ENCODE results near the gene TCOF1.

The TCOF1 gene

GRCh38 chr5:150318613-150319483 lies 38.6 kb upstream of the TCOF1 start:
- Mint-ChIP-seq H3K27me3 (peaks cover 8% of the 10 kb centered on the region), H3K9me3 (no peaks in the 10 kb centered on the region), H3K4me3 (no peak overlapping the region), H3K4me1 (no peaks in the 10 kb centered on the region), H3K27ac (no peak overlapping the region), H3K36me3 (no peaks in the 10 kb centered on the region)
- ATAC-seq (ENCODE audit: low read depth): no peak
- no peak for DNase-seq (ENCODE audit: low spot score in 2 of 2)

- H3K27ac Mint-ChIP-seq: no peak overlapping the region
- H3K4me1 Mint-ChIP-seq: no peaks in the 10 kb centered on the region
- no peaks in the 10 kb centered on the region for H3K9me3 Mint-ChIP-seq
- no peak overlapping the region for H3K4me3 Mint-ChIP-seq
- no peak for ATAC-seq (ENCODE audit: low read depth)
- H3K27me3 Mint-ChIP-seq: peaks cover 7% of the 10 kb centered on the region
- DNase-seq (ENCODE audit: low spot score in 2 of 2): no peak
- no peaks in the 10 kb centered on the region for H3K36me3 Mint-ChIP-seq
Observed at GRCh38 chr5:150319484-150319790, 38.1 kb upstream of the TCOF1 start.

- ATAC-seq (ENCODE audit: low read depth): no peak
- no peaks in the 10 kb centered on the region for H3K9me3 Mint-ChIP-seq
- no peaks in the 10 kb centered on the region for H3K4me1 Mint-ChIP-seq
- no peaks in the 10 kb centered on the region for H3K36me3 Mint-ChIP-seq
- H3K4me3 Mint-ChIP-seq: no peak overlapping the region
- H3K27me3 Mint-ChIP-seq: peaks cover 10% of the 10 kb centered on the region
- no peak for DNase-seq (ENCODE audit: low spot score in 2 of 2)
- no peak overlapping the region for H3K27ac Mint-ChIP-seq
Observed at GRCh38 chr5:150320044-150320613, 37.4 kb upstream of the TCOF1 start.

- Mint-ChIP-seq H3K27me3 (peaks cover 11% of the 10 kb centered on the region), H3K27ac (no peak overlapping the region), H3K4me1 (no peaks in the 10 kb centered on the region), H3K9me3 (no peaks in the 10 kb centered on the region), H3K4me3 (no peak overlapping the region), H3K36me3 (no peaks in the 10 kb centered on the region)
- DNase-seq (ENCODE audit: low spot score in 2 of 2) (no peak), ATAC-seq (ENCODE audit: low read depth) (no peak)
Observed at GRCh38 chr5:150321211-150321610, 36.3 kb upstream of the TCOF1 start.

GRCh38 chr5:150321784-150322183 lies 35.7 kb upstream of the TCOF1 start:
- no peak overlapping the region for H3K4me3 Mint-ChIP-seq

GRCh38 chr5:150322202-150322601 lies 35.3 kb upstream of the TCOF1 start:
- Mint-ChIP-seq H3K4me3 (no peak overlapping the region), H3K36me3 (no peaks in the 10 kb centered on the region), H3K27ac (no peak overlapping the region), H3K9me3 (no peaks in the 10 kb centered on the region), H3K4me1 (no peaks in the 10 kb centered on the region), H3K27me3 (peaks cover 11% of the 10 kb centered on the region)
- ATAC-seq (ENCODE audit: low read depth) (no peak), DNase-seq (ENCODE audit: low spot score in 2 of 2) (no peak)

More at GRCh38 chr5:150321784-150322183, 35.7 kb upstream of the TCOF1 start:
- Mint-ChIP-seq H3K27me3 (peaks cover 11% of the 10 kb centered on the region), H3K27ac (no peak overlapping the region), H3K9me3 (no peaks in the 10 kb centered on the region), H3K4me1 (no peaks in the 10 kb centered on the region), H3K36me3 (no peaks in the 10 kb centered on the region)
- ATAC-seq (ENCODE audit: low read depth) (no peak), DNase-seq (ENCODE audit: low spot score in 2 of 2) (no peak)

- no peak overlapping the region for H3K27ac Mint-ChIP-seq
- H3K27me3 Mint-ChIP-seq: peaks cover 9% of the 10 kb centered on the region
- DNase-seq (ENCODE audit: low spot score in 2 of 2): no peak
- no peak overlapping the region for H3K4me3 Mint-ChIP-seq
- no peaks in the 10 kb centered on the region for H3K4me1 Mint-ChIP-seq
- H3K9me3 Mint-ChIP-seq: no peaks in the 10 kb centered on the region
- H3K36me3 Mint-ChIP-seq: no peaks in the 10 kb centered on the region
- ATAC-seq (ENCODE audit: low read depth): no peak
Observed at GRCh38 chr5:150323092-150323491, 34.4 kb upstream of the TCOF1 start.

GRCh38 chr5:150323819-150324218 lies 33.7 kb upstream of the TCOF1 start:
- Mint-ChIP-seq H3K4me3 (no peak overlapping the region), H3K4me1 (no peaks in the 10 kb centered on the region), H3K36me3 (no peaks in the 10 kb centered on the region), H3K9me3 (no peaks in the 10 kb centered on the region), H3K27me3 (peaks cover 5% of the 10 kb centered on the region), H3K27ac (no peak overlapping the region)
- DNase-seq (ENCODE audit: low spot score in 2 of 2) (no peak), ATAC-seq (ENCODE audit: low read depth) (no peak)

GRCh38 chr5:150325426-150325825 lies 32.1 kb upstream of the TCOF1 start:
- no peak overlapping the region for H3K4me3 Mint-ChIP-seq
- H3K9me3 Mint-ChIP-seq: no peaks in the 10 kb centered on the region
- ATAC-seq (ENCODE audit: low read depth) (no peak), DNase-seq (ENCODE audit: low spot score in 2 of 2) (no peak)
- H3K4me1 Mint-ChIP-seq: no peaks in the 10 kb centered on the region
- peaks cover 8% of the 10 kb centered on the region for H3K27me3 Mint-ChIP-seq
- H3K36me3 Mint-ChIP-seq: no peaks in the 10 kb centered on the region
- H3K27ac Mint-ChIP-seq: no peak overlapping the region

- Mint-ChIP-seq H3K4me3 (no peak overlapping the region), H3K9me3 (no peaks in the 10 kb centered on the region), H3K36me3 (no peaks in the 10 kb centered on the region), H3K27me3 (peaks cover 8% of the 10 kb centered on the region), H3K27ac (no peak overlapping the region), H3K4me1 (no peaks in the 10 kb centered on the region)
- ATAC-seq (ENCODE audit: low read depth): no peak
- DNase-seq (ENCODE audit: low spot score in 2 of 2): no peak
Observed at GRCh38 chr5:150326707-150327106, 30.8 kb upstream of the TCOF1 start.

- H3K9me3 Mint-ChIP-seq: no peaks in the 10 kb centered on the region
- no peaks in the 10 kb centered on the region for H3K4me1 Mint-ChIP-seq
- H3K36me3 Mint-ChIP-seq: no peaks in the 10 kb centered on the region
- no peak overlapping the region for H3K27ac Mint-ChIP-seq
- ATAC-seq (ENCODE audit: low read depth) (no peak), DNase-seq (ENCODE audit: low spot score in 2 of 2) (no peak)
- peaks cover 8% of the 10 kb centered on the region for H3K27me3 Mint-ChIP-seq
- no peak overlapping the region for H3K4me3 Mint-ChIP-seq
Observed at GRCh38 chr5:150327139-150327538, 30.4 kb upstream of the TCOF1 start.

GRCh38 chr5:150328515-150328914 lies 29.0 kb upstream of the TCOF1 start:
- Mint-ChIP-seq H3K27me3 (peaks cover 8% of the 10 kb centered on the region), H3K4me1 (no peaks in the 10 kb centered on the region), H3K27ac (no peak overlapping the region), H3K36me3 (no peaks in the 10 kb centered on the region), H3K4me3 (no peak overlapping the region), H3K9me3 (no peaks in the 10 kb centered on the region)
- DNase-seq (ENCODE audit: low spot score in 2 of 2) (no peak), ATAC-seq (ENCODE audit: low read depth) (no peak)

- Mint-ChIP-seq H3K27ac (no peak overlapping the region), H3K4me1 (no peaks in the 10 kb centered on the region), H3K4me3 (no peak overlapping the region), H3K9me3 (no peaks in the 10 kb centered on the region), H3K36me3 (no peaks in the 10 kb centered on the region), H3K27me3 (peaks cover 8% of the 10 kb centered on the region)
- DNase-seq (ENCODE audit: low spot score in 2 of 2) (no peak), ATAC-seq (ENCODE audit: low read depth) (no peak)
Observed at GRCh38 chr5:150329038-150329437, 28.5 kb upstream of the TCOF1 start.

- H3K27me3 Mint-ChIP-seq: peaks cover 4% of the 10 kb centered on the region
- H3K4me3 Mint-ChIP-seq: no peak overlapping the region
- ATAC-seq (ENCODE audit: low read depth) (no peak), DNase-seq (ENCODE audit: low spot score in 2 of 2) (no peak)
- no peaks in the 10 kb centered on the region for H3K36me3 Mint-ChIP-seq
- no peak overlapping the region for H3K27ac Mint-ChIP-seq
- no peaks in the 10 kb centered on the region for H3K9me3 Mint-ChIP-seq
- H3K4me1 Mint-ChIP-seq: no peaks in the 10 kb centered on the region
Observed at GRCh38 chr5:150329881-150330876, 27.3 kb upstream of the TCOF1 start.

Measured in memory B cell (primary cell).